C4-2B (cell line): ENCODE results near the gene FNDC3B.

Experiments
- CTCF ChIP-seq: fragments of 450-650 bp; conservative IDR thresholded peaks from 2 replicates; pipeline ENCODE4 v1.5.1; 2017; ENCODE audit warnings: mild to moderate bottlenecking
- ZFX ChIP-seq: fragments of 450-650 bp; IDR thresholded peaks from 2 replicates; pipeline ENCODE4 v1.6.1; 2017

DNA sequence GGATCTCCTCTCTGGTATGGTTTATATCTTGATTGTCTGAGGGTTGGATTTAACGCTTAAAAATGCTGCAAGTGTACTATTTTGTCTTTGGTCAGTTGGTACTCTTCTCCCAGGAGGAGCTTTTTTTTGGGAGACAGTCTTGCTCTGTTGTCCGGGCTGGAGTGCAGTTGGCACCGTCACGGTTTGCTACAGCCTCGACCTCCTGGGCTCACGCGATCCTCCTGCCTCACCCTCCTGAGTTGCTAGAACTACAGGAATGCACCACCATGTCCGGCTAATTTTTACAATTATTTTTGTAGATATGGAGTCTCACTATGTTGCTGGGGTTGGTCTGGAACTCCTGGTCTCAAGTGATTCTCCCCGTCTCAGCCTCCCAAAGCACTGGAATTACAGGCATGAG is 89.5 kb downstream of the FNDC3B start:
- TF ChIP-seq CTCF (no peak), ZFX (no peak)
